GM12865 (cell line): ENCODE results near the gene PTPRN2.
"Not testable (repeated sequence)": the region's sequence is repeated elsewhere in the genome, so short reads cannot be mapped to it uniquely, and the experiment has no call there.

Source experiments
- DNase-seq: peaks from one replicate; pipeline ENCODE4 v3.0.0; 2010; ENCODE audit warnings: low read depth
- H3K4me3 ChIP-seq: 2 replicates; pipeline ENCODE4 v1.5.1; 2011; ENCODE audit warnings: mild to moderate bottlenecking, low read depth, low read length, control low read depth
- CTCF ChIP-seq: IDR thresholded peaks from 2 replicates; pipeline ENCODE4 v1.5.1; 2011; ENCODE audit warnings: low read length, control low read depth, low read depth, inconsistent platforms; ENCODE audit not compliant: insufficient read depth; ENCODE audit errors: missing control alignments

The PTPRN2 gene

DNA sequence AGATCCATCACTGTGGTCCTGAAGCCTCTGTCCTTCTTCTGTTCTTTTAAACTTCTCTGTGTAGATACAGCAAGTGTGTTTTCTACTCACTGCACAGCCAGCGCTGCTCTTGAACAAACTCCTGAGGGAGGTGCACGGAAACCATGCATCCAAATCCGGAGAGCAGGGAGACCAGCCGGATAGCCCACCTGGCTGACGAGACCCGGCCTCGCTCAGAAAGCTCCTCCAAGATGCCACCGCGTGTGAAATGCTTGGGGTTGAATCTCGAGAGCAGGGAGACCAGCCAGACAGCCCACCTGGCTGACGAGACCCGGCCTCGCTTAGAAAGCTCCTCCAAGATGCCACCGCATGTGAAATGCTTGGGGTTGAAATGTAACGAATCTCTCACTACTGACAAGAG is 602.0 kb downstream of the PTPRN2 start:
- DNase-seq = no peak
- TF ChIP-seq CTCF = no peak
- H3K4me3 ChIP-seq = no peak overlapping the region

- TF ChIP-seq CTCF = no peak
- no peak overlapping the region for H3K4me3 ChIP-seq
- DNase-seq = no peak
These were observed 603.0 kb downstream of the PTPRN2 start for GRCh38 chr7:157984423-157985163.

DNA sequence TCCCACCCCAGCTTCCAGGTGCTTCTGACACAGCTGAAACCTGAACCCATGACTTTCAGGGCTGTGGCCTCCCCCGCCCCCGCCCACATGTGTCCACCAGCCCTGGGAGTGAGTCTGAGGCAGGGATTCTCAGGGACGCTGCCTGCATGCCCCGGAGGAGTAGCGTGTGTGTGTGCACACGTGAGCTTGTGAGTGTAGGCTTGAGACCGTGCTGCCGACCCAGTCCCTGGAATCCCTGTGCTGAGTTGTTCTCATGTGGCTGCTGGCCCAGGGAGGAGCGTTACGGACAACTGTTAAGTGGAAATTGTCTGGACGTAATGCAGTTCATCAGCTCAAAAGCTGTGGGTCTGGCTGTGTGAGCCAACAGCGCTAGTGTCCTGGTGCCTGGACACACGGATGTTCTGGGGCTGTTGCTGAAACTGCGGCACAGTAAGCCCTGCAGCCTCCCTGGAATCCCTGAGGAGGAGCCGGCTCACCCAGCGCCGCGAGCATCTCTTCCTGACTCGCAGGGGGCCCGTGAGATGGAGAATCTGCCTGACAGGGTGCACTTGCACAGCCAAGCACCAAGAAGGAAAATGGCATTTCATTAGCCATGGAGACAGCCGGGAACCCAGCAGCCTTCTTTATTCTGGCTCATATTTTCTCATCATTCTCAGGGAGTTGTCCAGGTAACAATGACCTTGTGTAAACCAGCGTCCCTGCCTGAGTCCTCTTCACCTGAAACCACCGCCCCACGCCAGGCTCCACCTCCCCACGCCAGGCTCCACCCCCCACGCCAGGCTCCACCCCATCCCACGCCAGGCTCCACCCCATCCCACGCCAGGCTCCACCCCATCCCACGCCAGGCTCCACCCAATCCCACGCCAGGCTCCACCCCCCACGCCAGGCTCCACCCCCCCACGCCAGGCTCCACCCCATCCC is 603.9 kb downstream of the PTPRN2 start:
- TF ChIP-seq CTCF = no peak
- DNase-seq = no peak
- no peak overlapping the region for H3K4me3 ChIP-seq

DNA sequence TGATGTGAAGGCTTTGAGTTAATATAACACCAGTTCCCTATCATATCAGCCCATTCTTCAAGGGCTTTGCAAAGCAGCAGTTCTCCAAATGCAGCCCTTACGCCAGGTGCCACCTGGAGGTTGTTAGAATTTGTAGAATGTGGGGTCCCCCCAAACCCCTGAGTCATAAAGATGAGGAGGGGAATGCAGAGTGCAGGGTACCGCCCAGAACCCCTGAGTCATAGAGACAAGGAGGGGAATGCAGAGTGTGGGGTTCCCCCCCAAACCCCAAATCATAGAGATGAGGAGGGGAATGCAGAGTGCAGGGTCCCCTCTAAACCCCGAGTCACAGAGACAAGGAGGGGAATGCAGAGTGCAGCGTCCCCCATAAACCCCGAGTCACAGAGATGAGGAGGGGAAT is 605.8 kb downstream of the PTPRN2 start:
- TF ChIP-seq CTCF = no peak

GRCh38 chr7:157980774-157981173 is 606.8 kb downstream of the PTPRN2 start:
- TF ChIP-seq CTCF = no peak
- DNase-seq = no peak
- H3K4me3 ChIP-seq = no peak overlapping the region

More for the DNA sequence above, 605.8 kb downstream of the PTPRN2 start:
- no peak for DNase-seq
- H3K4me3 ChIP-seq = no peak overlapping the region

- not testable (repeated sequence) for DNase-seq, H3K4me3 ChIP-seq
These were observed 607.3 kb downstream of the PTPRN2 start for GRCh38 chr7:157980341-157980731.

DNA sequence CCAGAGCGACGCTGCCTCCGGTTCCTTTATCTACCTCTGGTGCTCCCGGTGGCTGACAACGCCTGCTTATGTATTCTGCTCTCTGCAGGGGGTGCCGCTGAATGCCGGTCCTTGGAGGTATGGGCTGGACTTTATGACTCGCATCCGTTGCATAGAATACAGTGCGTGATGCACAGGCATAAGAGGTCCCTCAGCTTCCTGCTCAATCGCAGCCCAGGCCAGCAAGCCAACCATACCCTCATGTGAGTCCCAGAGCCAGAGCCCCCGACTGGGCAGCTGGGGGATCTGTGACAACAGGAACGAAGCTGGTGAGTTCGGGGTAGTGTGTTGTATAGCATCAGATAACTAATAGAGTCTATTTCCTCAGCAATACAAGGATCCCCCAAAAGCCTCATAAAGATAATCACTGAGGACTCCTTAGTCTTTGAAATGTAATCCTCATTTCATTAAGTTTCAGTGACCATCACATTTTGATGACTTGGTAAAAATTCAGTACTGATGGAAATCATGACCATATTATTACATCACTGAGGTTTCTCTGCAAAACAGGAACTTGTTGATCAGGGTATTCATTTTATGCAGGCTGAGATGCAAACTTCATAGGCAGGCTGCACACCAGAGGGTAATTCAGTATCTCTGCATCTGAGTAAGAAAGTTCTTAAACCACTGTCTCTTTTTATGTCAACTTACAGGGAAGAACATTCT is 607.8 kb downstream of the PTPRN2 start:
- TF ChIP-seq CTCF = no peak
- H3K4me3 ChIP-seq = no peak overlapping the region
- DNase-seq = no peak
